HG02973 (cell line): ENCODE measurements around the gene PDE6B.
"Not testable (repeated sequence)": the region's sequence is repeated elsewhere in the genome, so short reads cannot be mapped to it uniquely, and the experiment has no call there.

Experiments used
- ATAC-seq: cut with Tn5 transposase; IDR thresholded peaks from one replicate; pipeline ENCODE4 v1.9.1; 2021; ENCODE audit warnings: moderate library complexity; ENCODE audit not compliant: unreplicated experiment

The PDE6B gene

GRCh38 chr4:624705-625590 is at the start of gene PDE6B:
PDE6B (plus strand) TSS chr4:625573; CDS start chr4:625627, 54 bp downstream.
- no peak for ATAC-seq

DNA sequence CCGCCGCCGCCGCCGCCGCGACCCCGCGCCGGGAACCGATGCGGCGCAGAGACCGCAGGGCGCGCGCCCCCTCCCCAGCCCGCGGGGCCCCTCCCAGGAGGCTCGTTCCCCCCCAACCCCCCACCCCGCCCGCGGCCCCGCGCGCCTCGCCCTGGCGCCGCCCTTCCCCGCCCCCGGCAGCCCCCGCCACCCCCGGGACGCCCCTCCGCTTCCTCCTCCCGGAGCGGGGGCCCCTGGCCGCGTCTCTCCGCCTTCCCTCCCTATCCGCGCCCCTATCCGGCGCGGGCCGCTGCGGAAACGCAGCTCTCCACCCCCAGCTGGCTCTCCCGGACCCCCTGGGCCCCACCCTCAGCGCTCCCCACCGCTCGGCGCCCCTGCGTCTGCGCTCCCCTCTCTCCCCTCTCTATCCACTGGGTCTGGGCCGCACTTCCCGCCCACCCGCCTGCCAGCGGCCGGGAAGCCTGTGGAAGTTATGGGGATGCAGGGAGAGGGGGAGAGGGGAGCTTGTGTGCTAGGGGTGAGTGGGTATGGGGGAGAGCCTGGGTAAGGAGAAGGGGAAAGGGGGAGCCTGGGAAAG is 49.0 kb upstream of the PDE6B start, which contains the start of gene TMEM271:
TMEM271 (minus strand) TSS at position 51 of the 577 bp plus-strand sequence. CDS start 233 bp downstream, outside the sequence.
- no peak for ATAC-seq

- no peak for ATAC-seq
These were observed 48.3 kb upstream of the PDE6B start for GRCh38 chr4:576991-577498.

GRCh38 chr4:577499-578450 is 47.6 kb upstream of the PDE6B start:
- no peak for ATAC-seq

DNA sequence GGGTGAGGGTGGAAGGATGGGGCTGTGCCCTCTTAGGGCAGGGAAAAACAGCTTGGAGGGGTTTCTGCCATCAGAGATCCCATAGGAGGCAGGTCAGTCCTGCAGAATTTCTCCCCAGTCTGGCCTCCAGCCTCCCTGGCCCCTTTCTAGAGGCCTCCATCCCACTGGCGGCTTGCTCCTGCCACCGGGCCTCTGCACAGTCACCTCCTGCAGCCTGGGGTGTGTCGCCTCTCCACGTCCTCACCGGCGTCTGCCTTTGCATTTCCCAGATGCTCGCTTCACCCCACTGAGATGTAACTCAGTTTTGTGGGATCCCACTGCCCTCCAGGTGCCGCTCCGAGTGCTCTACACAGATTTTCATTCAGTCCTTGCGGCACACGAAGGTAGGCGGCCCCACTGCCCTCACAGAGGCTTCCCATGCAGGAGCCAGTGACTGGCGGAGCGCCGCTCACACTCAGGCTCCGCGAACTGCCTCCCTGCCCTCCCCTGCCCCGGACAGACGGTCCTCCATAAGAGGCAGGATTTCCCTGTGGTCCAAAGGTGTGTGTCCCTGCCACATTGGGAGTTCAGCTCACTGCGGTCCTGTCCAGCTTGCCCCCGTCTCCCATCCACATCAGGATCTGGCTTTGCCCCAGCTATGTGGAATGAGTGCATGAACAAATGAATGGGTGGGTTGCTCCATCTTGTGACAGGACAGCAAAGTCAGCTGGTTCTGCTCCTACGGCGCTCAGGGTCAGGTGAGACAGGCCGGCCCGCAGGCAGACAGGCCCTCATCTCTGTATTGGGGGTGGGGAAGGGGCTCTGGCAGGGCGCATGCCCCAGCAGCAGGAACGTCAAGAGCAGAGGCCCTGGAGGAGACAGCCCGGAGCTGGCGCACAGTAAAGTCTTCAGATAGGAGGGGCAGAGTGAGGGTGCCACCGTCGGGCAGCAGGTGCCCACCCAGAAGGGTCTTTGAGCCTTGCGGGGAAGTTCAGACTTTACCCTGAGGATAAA is 46.6 kb upstream of the PDE6B start:
- no peak for ATAC-seq

DNA sequence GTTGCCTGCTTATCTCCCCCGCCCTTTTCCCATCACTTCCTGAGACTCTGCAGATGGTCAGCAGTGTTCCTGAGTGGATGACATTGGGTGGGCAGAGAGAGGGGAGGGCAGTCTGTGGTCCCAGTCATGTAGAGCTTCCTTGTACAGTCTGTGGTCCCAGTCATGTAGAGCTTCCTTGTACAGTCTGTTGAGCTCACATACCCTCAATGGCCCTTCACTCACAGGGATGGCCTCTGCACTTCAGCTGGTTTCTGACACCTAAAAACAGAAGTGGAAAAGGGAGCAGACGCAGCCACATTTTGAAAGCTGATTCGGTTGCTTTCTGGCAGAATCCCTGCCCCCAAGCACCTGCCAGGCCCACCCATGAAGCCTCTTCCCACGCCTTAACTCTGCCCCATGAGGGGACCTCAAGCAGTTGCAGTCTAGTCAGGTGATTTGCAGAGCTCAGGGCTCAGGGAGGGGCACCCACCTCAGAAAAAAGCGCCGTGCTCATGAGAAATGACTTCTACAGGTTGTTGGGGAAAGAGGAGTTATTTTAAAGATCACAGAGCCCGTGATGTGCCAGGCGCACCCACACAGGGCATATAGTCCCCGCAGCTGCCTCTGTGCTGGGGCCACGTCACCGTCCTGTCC is 45.7 kb upstream of the PDE6B start:
- ATAC-seq, result no peak

- no peak for ATAC-seq
These were observed 44.2 kb upstream of the PDE6B start for GRCh38 chr4:581181-581580.

DNA sequence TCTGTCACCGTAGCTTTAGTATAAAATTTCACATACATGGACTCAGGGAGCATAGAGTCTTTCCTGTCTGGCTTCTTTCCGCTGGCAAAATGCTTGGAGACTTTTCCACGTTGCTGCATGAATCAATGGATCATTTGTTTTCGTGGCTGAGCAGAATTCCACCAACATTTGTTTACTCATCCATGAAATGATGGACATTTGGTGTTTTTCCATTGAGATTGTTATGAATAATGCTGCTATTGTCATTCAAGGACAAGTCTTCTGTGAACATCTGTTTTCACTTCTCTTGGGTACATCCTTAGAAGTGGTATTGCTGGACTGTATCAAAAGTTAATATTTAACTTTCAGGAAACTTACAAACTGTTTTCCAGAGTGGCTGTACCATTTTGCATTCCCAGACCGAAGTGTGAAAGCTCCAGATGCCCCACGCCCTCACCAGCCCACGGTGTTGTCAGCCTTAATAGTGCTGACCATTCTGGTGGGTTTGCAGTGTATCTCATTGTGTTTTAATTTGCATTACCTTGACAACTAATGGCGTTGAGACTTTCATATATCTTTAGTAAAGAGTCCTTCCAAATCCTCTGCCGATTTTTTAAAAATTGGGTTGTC is 43.5 kb upstream of the PDE6B start:
- ATAC-seq, result no peak

DNA sequence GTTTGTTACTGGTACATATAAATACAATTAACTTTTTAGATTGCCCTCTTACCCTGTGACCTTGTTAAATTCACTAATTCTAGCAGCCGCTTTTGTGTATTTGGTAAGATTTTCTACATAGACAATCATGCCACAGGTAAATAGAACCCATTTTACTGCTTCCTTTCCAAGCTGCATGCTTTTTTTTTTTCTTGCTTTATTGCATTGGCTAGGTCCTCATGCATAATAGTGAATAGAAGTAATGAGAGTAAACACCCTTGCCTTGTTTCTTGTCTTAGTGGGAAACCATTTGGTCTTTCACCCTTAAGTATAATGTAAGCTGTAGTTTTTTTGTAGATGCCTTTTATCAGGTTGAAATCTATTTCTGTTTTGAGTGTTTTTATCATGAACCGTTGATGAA is 41.6 kb upstream of the PDE6B start:
- ATAC-seq, result no peak

DNA sequence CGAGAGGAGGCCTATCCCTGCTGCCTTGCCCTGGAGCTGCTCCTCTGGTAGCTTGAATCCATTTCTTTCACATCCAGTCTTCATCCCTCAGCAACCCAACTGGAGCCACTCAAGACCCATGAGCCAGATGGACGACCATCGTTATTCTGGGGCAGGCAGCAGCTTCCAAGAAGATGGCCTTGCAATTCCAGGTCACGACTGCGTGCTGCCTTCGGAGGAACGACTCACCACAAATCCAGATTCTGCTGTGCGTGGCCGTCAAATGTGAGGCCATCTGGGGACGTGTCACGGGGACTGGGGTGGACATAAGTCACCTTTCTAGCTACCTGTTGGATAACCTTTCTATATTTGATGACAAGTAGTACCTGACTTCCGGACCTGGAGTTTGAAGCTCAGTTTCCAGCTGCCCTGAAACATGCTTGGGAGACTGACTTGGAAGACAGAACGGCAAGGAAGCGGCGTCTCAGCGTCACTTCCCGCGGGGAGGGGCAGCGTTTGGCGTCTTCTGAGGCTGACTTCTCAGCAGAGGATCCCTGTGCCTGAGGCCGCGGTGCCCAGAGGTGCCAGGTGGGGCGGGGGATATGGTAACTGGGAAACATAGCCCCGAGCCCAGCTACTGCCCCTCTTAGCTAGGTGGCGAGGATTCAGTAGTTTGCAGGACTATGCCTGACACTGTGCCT is 37.6 kb upstream of the PDE6B start:
- no peak for ATAC-seq

DNA sequence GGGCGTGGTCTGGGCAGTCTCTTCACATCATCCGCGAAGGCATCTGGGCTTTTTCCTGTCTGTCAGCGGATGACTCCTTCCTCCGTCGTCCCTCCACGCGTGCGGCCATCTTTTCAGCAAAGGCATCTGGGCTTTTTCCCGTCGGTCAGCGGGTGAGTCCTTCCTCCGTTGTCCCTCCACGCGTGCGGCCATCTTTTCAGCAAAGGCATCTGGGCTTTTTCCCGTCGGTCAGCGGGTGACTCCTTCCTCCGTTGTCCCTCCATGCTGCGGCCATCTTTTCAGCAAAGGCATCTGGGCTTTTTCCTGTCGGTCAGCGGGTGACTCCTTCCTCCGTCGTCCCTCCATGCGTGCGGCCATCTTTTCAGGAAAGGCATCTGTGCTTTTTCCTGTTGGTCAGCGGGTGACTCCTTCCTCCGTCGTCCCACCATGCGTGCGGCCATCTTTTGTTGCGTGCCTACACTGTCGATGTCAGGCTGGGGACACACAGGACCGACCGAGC is 37.0 kb upstream of the PDE6B start:
- no peak for ATAC-seq

DNA sequence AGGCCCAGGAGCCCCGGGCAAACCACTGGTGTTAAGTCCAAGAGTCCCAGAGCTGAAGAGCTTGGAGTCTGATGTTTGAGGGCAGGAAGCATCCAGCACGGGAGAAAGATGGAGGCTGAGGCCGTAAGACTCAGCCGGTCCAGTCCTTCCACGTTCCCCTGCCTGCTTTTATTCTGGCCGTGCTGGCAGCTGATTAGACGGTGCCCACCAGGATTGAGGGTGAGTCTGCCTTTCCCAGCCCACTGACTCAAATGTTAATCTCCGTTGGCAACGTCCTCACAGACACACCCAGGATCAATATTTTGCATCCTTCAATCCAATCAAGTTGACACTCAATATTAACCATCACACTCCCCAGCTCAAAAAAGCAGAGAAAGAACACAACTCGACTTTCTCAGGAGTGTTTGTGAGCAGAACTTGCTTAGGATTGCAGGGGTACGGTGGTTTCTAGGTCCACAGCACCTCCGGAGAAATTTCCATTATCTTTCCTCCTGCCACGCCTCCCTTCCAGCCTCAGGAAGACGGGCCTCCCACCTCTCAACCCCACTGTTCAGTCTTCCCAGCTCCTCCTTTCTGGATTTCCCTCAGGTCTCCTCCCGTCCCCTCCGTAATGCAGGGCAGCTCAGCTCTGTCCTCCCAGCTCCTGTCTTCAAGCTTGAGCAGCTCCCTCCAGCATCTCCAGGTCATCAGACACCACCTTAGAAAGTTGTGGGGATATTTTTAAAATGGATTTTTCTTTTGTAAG is 36.0 kb upstream of the PDE6B start:
- ATAC-seq, result no peak

DNA sequence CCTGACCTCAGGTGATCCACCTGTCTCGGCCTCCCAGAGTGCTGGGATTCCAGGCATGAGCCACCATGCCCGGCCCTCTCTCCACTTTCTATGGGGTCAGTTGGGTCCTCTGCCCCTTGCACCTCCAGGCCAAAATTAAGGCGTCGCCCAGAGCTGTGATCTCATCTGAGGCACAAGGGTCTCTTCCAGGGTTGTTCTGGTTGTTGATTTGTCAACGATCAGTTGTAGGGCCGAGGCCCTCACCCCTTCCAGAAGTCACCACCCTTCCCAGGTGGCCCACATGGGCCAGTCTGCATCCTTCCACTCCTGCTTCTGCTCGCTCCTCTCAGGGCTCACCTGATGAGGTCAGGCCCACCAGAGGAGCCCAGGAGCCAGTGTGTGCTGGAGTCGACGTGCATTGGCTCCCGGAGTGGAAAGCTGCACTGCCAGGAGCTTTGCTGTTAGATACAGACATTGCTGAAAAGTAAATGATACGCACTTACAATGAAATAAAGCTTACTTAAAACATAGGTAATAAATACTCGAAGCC is 35.0 kb upstream of the PDE6B start:
- ATAC-seq, result no peak

DNA sequence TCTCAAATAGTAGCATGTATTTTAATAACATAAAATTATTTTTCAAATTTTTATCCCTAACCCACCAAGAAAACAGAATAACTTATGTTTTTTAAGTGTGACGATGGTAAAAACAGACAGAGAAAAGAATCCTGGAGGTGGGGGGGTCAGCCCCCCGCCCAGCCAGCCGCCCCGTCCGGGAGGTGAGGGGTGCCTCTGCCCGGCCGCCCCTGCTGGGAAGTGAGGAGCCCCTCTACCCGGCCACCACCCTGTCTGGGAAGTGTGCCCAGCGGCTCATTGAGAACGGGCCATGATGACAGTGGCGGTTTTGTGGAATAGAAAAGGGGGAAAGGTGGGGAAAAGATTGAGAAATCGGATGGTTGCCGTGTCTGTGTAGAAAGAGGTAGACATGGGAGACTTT is 33.2 kb upstream of the PDE6B start:
- not testable (repeated sequence) for ATAC-seq

DNA sequence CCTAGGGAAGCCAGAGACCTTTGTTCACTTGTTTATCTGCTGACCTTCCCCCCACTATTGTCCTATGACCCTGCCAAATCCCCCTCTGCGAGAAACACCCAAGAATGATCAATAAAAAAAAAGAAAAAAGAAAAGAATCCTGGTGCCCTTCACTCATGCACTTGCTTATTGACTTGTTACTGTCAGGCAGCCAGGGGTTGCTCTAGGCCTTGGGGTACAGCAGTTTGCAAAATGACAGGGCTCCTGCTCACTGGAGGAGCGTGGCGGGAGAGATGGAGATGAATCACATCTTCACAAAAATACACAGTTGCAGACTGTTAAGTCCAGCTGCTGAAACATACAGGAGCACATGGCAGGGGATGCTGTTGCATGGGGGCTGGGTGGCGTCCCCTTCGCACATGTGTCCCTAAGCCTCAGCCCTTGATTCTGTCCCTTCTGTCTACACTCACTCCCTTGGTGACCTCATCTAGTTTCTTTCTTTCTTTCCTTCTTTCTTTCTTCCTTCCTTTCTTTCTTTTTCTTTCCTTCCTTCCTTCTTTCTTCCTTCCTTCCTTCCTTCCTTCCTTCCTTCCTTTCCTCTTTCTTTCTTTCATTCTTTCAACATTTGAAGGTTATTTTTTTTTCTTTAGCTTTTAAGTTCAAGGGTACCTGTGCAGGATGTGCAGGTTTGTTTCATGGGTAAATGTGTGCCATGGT is 32.4 kb upstream of the PDE6B start:
- ATAC-seq, result no peak

DNA sequence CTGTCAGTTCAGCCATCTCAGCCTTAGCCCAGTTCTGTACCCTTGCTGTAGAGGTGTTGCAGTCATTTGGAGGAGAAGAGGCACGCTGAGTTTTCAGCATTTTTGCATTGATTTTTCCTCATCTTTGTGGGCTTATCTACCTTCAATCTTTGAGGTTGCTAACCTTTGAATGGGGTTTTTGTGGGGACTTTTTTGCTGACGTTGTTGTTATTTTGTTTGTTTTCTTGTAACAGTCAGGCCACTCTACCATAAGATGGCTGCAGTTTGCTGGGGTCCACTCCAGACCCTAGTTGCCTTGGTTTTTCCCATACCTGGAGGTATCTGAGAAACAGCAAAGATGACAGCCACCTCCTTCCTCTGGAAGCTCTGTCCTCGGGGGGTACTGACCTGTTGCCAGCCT is 26.4 kb upstream of the PDE6B start:
- ATAC-seq, result no peak

DNA sequence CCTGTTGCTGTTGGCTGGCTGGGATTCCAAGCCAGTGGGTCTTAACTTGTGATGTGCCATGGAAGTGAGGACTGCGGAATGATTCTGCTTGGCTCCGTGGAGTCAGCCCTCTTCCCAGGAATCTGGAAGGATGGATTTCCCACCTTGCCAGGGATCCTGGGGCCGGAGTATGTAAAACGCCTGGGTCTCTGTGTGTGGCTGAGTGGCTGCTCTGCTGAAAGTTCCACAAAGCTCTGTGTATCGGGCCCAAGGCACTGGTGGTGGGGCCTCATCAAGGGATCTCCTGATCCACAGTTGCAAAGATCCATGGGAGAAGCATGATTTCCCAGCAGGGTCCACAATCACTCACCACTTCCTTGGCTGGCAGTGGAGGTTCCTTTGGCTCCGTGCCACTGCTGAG is 25.2 kb upstream of the PDE6B start:
- no peak for ATAC-seq
